Astrocyte (in vitro differentiated cells and primary cell): Measurements from ENCODE around the gene SLC16A12.

Experiments used
- CTCF ChIP-seq: IDR thresholded peaks from 2 replicates; pipeline ENCODE4 v1.5.1; 2011; ENCODE audit warnings: low read depth, mild to moderate bottlenecking, inconsistent platforms, low read length, moderate library complexity; ENCODE audit not compliant: insufficient read depth
- EZH2 ChIP-seq: IDR thresholded peaks from 2 replicates; pipeline ENCODE4 v1.6.1; 2012; ENCODE audit warnings: mild to moderate bottlenecking, low read length, inconsistent platforms; ENCODE audit not compliant: insufficient read depth

GRCh38 chr10:89389254-89389653 is 146.1 kb downstream of the SLC16A12 start:
- peak; percentile 20 for TF ChIP-seq CTCF
- no peak for TF ChIP-seq EZH2
